MCF 10A (cell line): ENCODE data around the gene LAMA3. TPM values are rescaled to one million over a fixed set of nuclear protein-coding genes. Genes with fewer than 3 reads are reported as not detected.

Experiments used
- BruUV-seq: library from RNA; stranded (reverse); fragments of 400-500 nt; replicated peaks from 2 replicates; lab custom pipeline; 2021; lab: Mats Ljungman, UMichigan
- CTCF ChIA-PET: fragments of 300-600 bp; sonication (Branson Sonifier 250); formaldehyde crosslinking; extraction: SDS; loops from one replicate; lab custom pipeline; 2021; ENCODE audit warnings: antibody characterized with exemption, inconsistent platforms; lab: Yijun Ruan, JAX
- POLR2A ChIA-PET: fragments of 300-600, 350-650 bp; sonication (Branson Sonifier 250); formaldehyde crosslinking; extraction: SDS; loops from one replicate; lab custom pipeline; 2020; ENCODE audit warnings: antibody characterized with exemption, inconsistent platforms; lab: Yijun Ruan, JAX
- DNase-seq: peaks from one replicate; pipeline ENCODE4 v3.0.0-alpha.2; 2018; ENCODE audit not compliant: unreplicated experiment
- H3K27ac Mint-ChIP-seq: one replicate; pipeline ENCODE4 v1.8.0; 2022; ENCODE audit warnings: mild to moderate bottlenecking, low read depth, mixed read lengths; ENCODE audit not compliant: unreplicated experiment
- H3K27me3 Mint-ChIP-seq: one replicate; pipeline ENCODE4 v1.8.0; 2022; ENCODE audit warnings: mixed read lengths; ENCODE audit not compliant: insufficient read depth, unreplicated experiment
- H3K36me3 Mint-ChIP-seq: one replicate; pipeline ENCODE4 v1.8.0; 2022; ENCODE audit warnings: mild to moderate bottlenecking, moderate library complexity, mixed read lengths; ENCODE audit not compliant: insufficient read depth, unreplicated experiment
- H3K4me1 Mint-ChIP-seq: one replicate; pipeline ENCODE4 v1.8.0; 2022; ENCODE audit warnings: mixed read lengths; ENCODE audit not compliant: insufficient read depth, unreplicated experiment
- H3K4me3 Mint-ChIP-seq: one replicate; pipeline ENCODE4 v1.8.0; 2022; ENCODE audit warnings: mild to moderate bottlenecking, moderate library complexity, mixed read lengths; ENCODE audit not compliant: unreplicated experiment
- H3K9me3 Mint-ChIP-seq: one replicate; pipeline ENCODE4 v1.8.0; 2022; ENCODE audit warnings: mixed read lengths; ENCODE audit not compliant: unreplicated experiment
- intact Hi-C: fragments of 100-400 bp; cut with micrococcal nuclease; formaldehyde crosslinking; loops from 2 replicates; pipeline ENCODE4 v1.14.1; 2022
- total RNA-seq: library from RNA; stranded (reverse); gene quantifications from 2 replicates; pipeline ENCODE4 v1.2.3, GENCODE V29; 2022
- TF ChIP-seq, protein P1 (sequence below): fragments of 200-600 bp; IDR thresholded peaks from one replicate; pipeline ENCODE4 v1.8.0; 2022; ENCODE audit warnings: antibody characterized with exemption, mild to moderate bottlenecking; ENCODE audit not compliant: unreplicated experiment

Gene LAMA3
- total RNA-seq, 1 experiment from 2014 or later: 371 TPM

DNA sequence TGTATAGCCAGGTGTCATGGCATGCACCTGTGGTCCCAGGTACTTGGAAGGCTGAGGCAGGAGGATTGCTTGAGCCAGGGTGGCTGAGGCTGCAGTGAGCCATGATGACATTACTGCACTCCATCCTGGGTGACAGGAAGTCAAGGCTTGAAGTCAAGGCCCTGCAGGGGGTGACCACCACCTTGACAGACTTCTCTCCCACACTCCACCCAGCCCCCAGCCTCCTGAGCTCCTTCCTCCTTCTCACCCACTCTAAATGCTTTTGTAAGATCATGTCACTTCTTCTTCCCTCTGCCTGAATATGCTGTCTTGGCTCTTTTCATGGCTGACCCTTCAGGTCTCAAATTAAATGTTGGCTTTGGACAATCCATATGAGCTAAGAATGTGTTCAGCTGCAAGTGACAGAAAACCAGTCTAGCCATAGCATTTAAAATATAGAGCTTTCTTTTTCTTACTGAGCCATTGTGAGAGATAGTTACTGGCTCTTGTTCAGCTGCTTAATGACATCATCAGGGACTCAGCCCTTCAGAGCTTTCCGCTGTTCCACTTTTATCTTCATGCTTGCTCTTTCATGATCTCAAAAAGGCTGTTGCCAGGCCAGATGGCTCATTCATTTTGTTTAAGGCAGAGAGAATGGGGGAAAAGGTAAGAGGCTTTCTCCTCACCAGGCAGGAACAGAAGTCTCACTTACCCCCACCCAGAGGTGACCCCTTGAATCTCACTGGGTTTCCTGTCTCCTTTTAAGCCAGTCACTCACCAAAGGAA is 288.6 kb downstream of the LAMA3 start:
- Mint-ChIP-seq H3K4me1 (no peaks in the 10 kb centered on the region), H3K4me3 (no peak overlapping the region), H3K9me3 (no peaks in the 10 kb centered on the region), H3K36me3 (no peaks in the 10 kb centered on the region), H3K27ac (no peak overlapping the region), H3K27me3 (no peaks in the 10 kb centered on the region)
- POLR2A ChIA-PET: interaction anchor here (0.5 kb wide), 1 partner anchor 15 kb away, joined by 3 read pairs; no protein-coding TSS in a partner anchor
- no TSS peak for BruUV-seq
- no peak for DNase-seq
- CTCF ChIA-PET: interaction anchor here (1.4 kb wide), 1 partner anchor 15 kb away, joined by 5 read pairs; no protein-coding TSS in a partner anchor
- TF ChIP-seq, protein P1, sequence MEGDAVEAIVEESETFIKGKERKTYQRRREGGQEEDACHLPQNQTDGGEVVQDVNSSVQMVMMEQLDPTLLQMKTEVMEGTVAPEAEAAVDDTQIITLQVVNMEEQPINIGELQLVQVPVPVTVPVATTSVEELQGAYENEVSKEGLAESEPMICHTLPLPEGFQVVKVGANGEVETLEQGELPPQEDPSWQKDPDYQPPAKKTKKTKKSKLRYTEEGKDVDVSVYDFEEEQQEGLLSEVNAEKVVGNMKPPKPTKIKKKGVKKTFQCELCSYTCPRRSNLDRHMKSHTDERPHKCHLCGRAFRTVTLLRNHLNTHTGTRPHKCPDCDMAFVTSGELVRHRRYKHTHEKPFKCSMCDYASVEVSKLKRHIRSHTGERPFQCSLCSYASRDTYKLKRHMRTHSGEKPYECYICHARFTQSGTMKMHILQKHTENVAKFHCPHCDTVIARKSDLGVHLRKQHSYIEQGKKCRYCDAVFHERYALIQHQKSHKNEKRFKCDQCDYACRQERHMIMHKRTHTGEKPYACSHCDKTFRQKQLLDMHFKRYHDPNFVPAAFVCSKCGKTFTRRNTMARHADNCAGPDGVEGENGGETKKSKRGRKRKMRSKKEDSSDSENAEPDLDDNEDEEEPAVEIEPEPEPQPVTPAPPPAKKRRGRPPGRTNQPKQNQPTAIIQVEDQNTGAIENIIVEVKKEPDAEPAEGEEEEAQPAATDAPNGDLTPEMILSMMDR: no peak
- intact Hi-C loops: no loop called here

- no peak for DNase-seq
- H3K27me3 Mint-ChIP-seq: no peaks in the 10 kb centered on the region
- no peaks in the 10 kb centered on the region for H3K36me3 Mint-ChIP-seq
- H3K9me3 Mint-ChIP-seq: no peaks in the 10 kb centered on the region
- TF ChIP-seq, protein P1: no peak
- H3K4me1 Mint-ChIP-seq: no peaks in the 10 kb centered on the region
- no peak overlapping the region for H3K4me3 Mint-ChIP-seq
- no peak overlapping the region for H3K27ac Mint-ChIP-seq
- ChIA-PET CTCF (interaction anchor here (1.2 to 1.3 kb wide), 2 partner anchors 95 to 138 kb away, joined by 3 to 4 read pairs; no protein-coding TSS in a partner anchor), POLR2A (no interaction called here)
- no TSS peak for BruUV-seq
- intact Hi-C loops: no loop called here
Observed at GRCh38 chr18:23981369-23981980, 292.2 kb downstream of the LAMA3 start.

DNA sequence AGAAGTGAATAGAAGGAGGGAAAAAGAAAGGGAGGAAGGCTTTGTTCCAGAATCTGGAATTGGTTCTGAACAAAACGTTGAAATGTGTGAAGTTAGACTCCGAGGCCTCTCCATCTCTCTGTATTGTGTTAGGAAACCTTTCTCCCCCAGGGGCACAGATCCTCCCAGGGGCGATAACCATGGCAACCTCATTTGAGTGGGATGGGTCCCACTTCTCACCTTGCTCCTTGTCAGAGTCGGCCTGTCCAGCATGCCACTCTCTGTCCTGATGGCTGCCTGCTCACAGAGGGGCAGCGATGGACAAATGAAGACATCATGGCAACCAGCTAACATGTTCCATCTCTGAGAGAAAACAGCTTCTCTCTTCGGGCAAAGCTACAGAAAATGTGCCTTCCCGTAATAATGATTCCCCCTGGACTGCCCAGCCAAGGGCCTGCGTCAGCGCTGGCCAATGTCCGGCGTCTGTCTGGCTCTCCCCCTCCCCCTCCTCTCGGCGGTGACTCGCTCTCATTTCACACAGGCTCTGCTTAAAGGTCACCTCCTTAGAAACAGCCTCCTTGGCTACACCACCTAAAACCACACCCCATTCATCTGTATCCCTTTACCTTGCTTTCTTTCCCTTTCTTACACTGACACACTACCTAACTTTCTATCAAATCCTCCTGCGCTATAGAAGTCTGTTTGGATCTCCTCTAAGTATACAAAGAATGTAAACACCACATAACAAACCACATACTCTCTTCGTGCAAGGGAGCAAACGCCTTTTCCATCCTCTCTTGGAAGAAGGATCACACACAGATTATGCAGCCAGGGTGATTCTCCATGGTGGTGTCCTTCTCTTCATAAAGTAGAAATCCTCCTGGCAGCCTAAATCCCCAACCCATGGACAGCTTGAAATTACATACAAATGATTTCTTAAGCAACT is 293.2 kb downstream of the LAMA3 start:
- H3K4me1 Mint-ChIP-seq: no peaks in the 10 kb centered on the region
- no TSS peak for BruUV-seq
- H3K9me3 Mint-ChIP-seq: no peaks in the 10 kb centered on the region
- CTCF ChIA-PET: interaction anchor here (1.3 kb wide), 1 partner anchor 137 kb away, joined by 3 read pairs; no protein-coding TSS in a partner anchor
- TF ChIP-seq, protein P1: no peak
- H3K27ac Mint-ChIP-seq: no peak overlapping the region
- no peak overlapping the region for H3K4me3 Mint-ChIP-seq
- DNase-seq: no peak
- no peaks in the 10 kb centered on the region for H3K36me3 Mint-ChIP-seq
- H3K27me3 Mint-ChIP-seq: no peaks in the 10 kb centered on the region
- POLR2A ChIA-PET: interaction anchor here (0.9 to 1.1 kb wide), 2 partner anchors 9 to 17 kb away, joined by 3 read pairs; no protein-coding TSS in a partner anchor
- intact Hi-C loops: no loop called here
